ENCODE measurements around the gene RLBP1.
A peak's percentile ranks its signal among the peaks of the same experiment; 100 is the strongest.

The RLBP1 gene

DNA sequence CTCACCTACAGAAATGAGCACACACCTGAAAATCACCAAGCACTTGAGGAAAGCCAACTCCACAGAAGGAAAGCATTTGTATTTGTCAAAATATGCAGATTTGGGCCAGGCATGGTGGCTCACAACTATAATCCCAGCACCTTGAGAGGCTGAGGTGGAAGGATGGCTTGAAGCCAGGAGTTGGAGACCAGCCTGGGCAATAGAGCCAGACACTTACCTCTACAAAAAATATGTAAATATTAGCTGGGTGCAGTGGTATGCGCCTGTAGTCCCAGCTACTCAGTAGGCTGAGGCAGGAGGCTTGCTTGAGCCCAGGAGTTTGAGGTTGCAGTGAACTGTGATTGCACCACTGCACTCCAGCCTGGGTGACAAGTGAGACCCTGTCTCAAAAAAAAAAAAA, 12.3 kb downstream of the RLBP1 start:
- no peak for TF ChIP-seq NFIC (IDR thresholded peaks at IDR 0.05)
- no peak for TF ChIP-seq RAD21 (IDR thresholded peaks at IDR 0.05; ENCODE audit: low read depth)
- no peak for TF ChIP-seq ZBTB7A (IDR thresholded peaks at IDR 0.05; ENCODE audit: low read depth)
- no peak for TF ChIP-seq TEAD4 (IDR thresholded peaks at IDR 0.05)
- no peak for TF ChIP-seq YY1 (IDR thresholded peaks at IDR 0.05; ENCODE audit: low read depth)
- TF ChIP-seq, protein P1, sequence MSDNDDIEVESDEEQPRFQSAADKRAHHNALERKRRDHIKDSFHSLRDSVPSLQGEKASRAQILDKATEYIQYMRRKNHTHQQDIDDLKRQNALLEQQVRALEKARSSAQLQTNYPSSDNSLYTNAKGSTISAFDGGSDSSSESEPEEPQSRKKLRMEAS (IDR thresholded peaks at IDR 0.05) = no peak
- no peak for TF ChIP-seq CEBPB (IDR thresholded peaks at IDR 0.05)
- TF ChIP-seq TAF1 (IDR thresholded peaks at IDR 0.05; ENCODE audit: low read depth) = no peak
- TF ChIP-seq, protein P2, sequence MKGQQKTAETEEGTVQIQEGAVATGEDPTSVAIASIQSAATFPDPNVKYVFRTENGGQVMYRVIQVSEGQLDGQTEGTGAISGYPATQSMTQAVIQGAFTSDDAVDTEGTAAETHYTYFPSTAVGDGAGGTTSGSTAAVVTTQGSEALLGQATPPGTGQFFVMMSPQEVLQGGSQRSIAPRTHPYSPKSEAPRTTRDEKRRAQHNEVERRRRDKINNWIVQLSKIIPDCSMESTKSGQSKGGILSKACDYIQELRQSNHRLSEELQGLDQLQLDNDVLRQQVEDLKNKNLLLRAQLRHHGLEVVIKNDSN (IDR thresholded peaks at IDR 0.05) = no peak
- no peak for TF ChIP-seq CREB1 (IDR thresholded peaks at IDR 0.05; ENCODE audit: low read depth)
- TF ChIP-seq, protein P3, sequence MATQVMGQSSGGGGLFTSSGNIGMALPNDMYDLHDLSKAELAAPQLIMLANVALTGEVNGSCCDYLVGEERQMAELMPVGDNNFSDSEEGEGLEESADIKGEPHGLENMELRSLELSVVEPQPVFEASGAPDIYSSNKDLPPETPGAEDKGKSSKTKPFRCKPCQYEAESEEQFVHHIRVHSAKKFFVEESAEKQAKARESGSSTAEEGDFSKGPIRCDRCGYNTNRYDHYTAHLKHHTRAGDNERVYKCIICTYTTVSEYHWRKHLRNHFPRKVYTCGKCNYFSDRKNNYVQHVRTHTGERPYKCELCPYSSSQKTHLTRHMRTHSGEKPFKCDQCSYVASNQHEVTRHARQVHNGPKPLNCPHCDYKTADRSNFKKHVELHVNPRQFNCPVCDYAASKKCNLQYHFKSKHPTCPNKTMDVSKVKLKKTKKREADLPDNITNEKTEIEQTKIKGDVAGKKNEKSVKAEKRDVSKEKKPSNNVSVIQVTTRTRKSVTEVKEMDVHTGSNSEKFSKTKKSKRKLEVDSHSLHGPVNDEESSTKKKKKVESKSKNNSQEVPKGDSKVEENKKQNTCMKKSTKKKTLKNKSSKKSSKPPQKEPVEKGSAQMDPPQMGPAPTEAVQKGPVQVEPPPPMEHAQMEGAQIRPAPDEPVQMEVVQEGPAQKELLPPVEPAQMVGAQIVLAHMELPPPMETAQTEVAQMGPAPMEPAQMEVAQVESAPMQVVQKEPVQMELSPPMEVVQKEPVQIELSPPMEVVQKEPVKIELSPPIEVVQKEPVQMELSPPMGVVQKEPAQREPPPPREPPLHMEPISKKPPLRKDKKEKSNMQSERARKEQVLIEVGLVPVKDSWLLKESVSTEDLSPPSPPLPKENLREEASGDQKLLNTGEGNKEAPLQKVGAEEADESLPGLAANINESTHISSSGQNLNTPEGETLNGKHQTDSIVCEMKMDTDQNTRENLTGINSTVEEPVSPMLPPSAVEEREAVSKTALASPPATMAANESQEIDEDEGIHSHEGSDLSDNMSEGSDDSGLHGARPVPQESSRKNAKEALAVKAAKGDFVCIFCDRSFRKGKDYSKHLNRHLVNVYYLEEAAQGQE (IDR thresholded peaks at IDR 0.05; ENCODE audit: low read depth) = no peak
- no peak for TF ChIP-seq FOXM1 (IDR thresholded peaks at IDR 0.05; ENCODE audit: borderline replicate concordance, low read depth)
- no peak for TF ChIP-seq EP300 (IDR thresholded peaks at IDR 0.05; ENCODE audit: borderline replicate concordance)
- TF ChIP-seq EGR1 (IDR thresholded peaks at IDR 0.05) = no peak
- TF ChIP-seq TCF12 (IDR thresholded peaks at IDR 0.05; ENCODE audit: low read depth) = no peak

DNA sequence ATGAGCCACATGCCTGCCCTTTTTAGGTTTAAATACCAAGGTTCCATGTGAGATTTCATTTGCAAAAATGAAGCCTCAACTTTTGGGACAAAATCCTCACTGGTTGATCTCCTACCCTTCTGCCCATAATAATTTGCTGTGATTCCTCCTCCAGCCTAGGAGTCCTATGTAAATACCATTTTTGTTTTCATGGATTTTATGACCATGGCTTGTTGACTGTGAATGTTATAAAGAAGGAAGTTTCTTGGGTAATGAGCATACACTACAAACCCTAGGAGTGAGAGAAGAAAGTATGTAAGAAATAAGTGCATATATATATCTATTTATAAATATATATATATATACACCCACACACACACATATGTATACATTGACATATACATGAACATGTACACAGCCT, 13.1 kb downstream of the RLBP1 start:
- TF ChIP-seq ZBTB7A (IDR thresholded peaks at IDR 0.05; ENCODE audit: low read depth) (no peak), EGR1 (IDR thresholded peaks at IDR 0.05) (no peak), CEBPB (IDR thresholded peaks at IDR 0.05) (no peak), NFIC (IDR thresholded peaks at IDR 0.05) (no peak), CREB1 (IDR thresholded peaks at IDR 0.05; ENCODE audit: low read depth) (no peak)
- TF ChIP-seq, protein P3 (IDR thresholded peaks at IDR 0.05; ENCODE audit: low read depth) = no peak
- TF ChIP-seq, protein P2 (IDR thresholded peaks at IDR 0.05) = no peak
- TF ChIP-seq, protein P1 (IDR thresholded peaks at IDR 0.05) = no peak

DNA sequence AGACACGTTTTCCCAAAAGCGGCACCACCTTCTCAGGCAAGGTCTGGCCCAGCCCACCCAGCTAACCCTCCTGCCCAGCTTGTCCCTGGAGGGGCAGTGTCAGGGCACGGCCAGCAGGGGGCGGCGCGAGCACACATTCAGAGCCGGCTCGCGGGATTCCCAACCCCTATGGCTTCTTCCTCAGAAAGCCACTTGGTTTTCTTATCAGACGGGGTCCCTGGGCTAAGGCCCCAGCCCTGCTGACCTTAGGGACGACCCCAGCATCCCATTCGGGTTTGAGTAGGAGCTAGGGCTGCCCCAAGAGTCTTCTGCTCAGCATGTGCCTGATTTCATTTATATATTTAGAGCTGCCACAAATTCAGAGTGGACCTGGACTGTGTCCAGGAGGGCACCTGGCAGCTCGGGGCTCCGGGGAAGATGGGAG, 14.5 kb downstream of the RLBP1 start:
- TF ChIP-seq, protein P2 (IDR thresholded peaks at IDR 0.05) = no peak
- peak; percentile 50; the same call in 1 of the 2 replicates for TF ChIP-seq ZBTB7A (IDR thresholded peaks at IDR 0.05; ENCODE audit: low read depth)
- TF ChIP-seq, protein P3 (IDR thresholded peaks at IDR 0.05; ENCODE audit: low read depth) = no peak
- TF ChIP-seq CEBPB (IDR thresholded peaks at IDR 0.05) = no peak
- TF ChIP-seq TEAD4 (IDR thresholded peaks at IDR 0.05) = no peak
- no peak for TF ChIP-seq EGR1 (IDR thresholded peaks at IDR 0.05)
- TF ChIP-seq YY1 (IDR thresholded peaks at IDR 0.05; ENCODE audit: low read depth) = 0 out of 2 replicates have a peak, but pooled peaks have one; percentile 23
- no peak for TF ChIP-seq EP300 (IDR thresholded peaks at IDR 0.05; ENCODE audit: borderline replicate concordance)
- TF ChIP-seq, protein P1 (IDR thresholded peaks at IDR 0.05) = 0 out of 2 replicates have a peak, but pooled peaks have one; percentile 10
- no peak for TF ChIP-seq TAF1 (IDR thresholded peaks at IDR 0.05; ENCODE audit: low read depth)
- TF ChIP-seq NFIC (IDR thresholded peaks at IDR 0.05) = peak; percentile 44; the same call in 1 of the 2 replicates
- TF ChIP-seq FOXM1 (IDR thresholded peaks at IDR 0.05; ENCODE audit: borderline replicate concordance, low read depth) = no peak
- 0 out of 2 replicates have a peak, but pooled peaks have one; percentile 20 for TF ChIP-seq TCF12 (IDR thresholded peaks at IDR 0.05; ENCODE audit: low read depth)
- no peak for TF ChIP-seq CREB1 (IDR thresholded peaks at IDR 0.05; ENCODE audit: low read depth)
- peak; percentile 94 for TF ChIP-seq RAD21 (IDR thresholded peaks at IDR 0.05; ENCODE audit: low read depth)

Data from Ishikawa (cell line).